H9 (cell line): Measurements from ENCODE around the gene GPC6. TPM values are rescaled to one million over a fixed set of nuclear protein-coding genes. Genes with fewer than 3 reads are reported as not detected.

Experiments used
- DNase-seq: peaks from one replicate; pipeline ENCODE4 v3.0.0-alpha.2; 2017
- H2AFZ ChIP-seq: one replicate; pipeline ENCODE4 v1.6.1; 2013; ENCODE audit warnings: mild to moderate bottlenecking, low read length, control low read depth, moderate library complexity
- H2AK5ac ChIP-seq: 2 replicates; pipeline ENCODE4 v1.6.1; 2013; ENCODE audit warnings: low read length, control low read depth, mixed read lengths; ENCODE audit not compliant: insufficient read length
- H2BK120ac ChIP-seq: one replicate; pipeline ENCODE4 v1.6.1; 2013; ENCODE audit warnings: low read depth, mild to moderate bottlenecking, low read length, control low read depth, inconsistent platforms; ENCODE audit not compliant: poor library complexity, severe bottlenecking
- H2BK12ac ChIP-seq: 2 replicates; pipeline ENCODE4 v1.6.1; 2013; ENCODE audit warnings: low read length, control low read depth, mixed read lengths, low read depth; ENCODE audit not compliant: insufficient read length
- H2BK15ac ChIP-seq: 2 replicates; pipeline ENCODE4 v1.6.1; 2013; ENCODE audit warnings: low read depth, low read length, control low read depth
- H2BK20ac ChIP-seq: one replicate; pipeline ENCODE4 v1.6.1; 2013; ENCODE audit warnings: low read depth, mild to moderate bottlenecking, low read length, control low read depth, inconsistent platforms; ENCODE audit not compliant: poor library complexity, severe bottlenecking
- H2BK5ac ChIP-seq: 2 replicates; pipeline ENCODE4 v1.6.1; 2013; ENCODE audit warnings: low read length, control low read depth, mixed read lengths; ENCODE audit not compliant: insufficient read length
- H3K14ac ChIP-seq: 2 replicates; pipeline ENCODE4 v1.6.1; 2013; ENCODE audit warnings: low read length, control low read depth; ENCODE audit not compliant: insufficient read depth
- H3K18ac ChIP-seq: 2 replicates; pipeline ENCODE4 v1.6.1; 2013; ENCODE audit warnings: low read depth, mild to moderate bottlenecking, mixed read lengths, low read length, control low read depth; ENCODE audit not compliant: insufficient read length
- H3K23ac ChIP-seq: 2 replicates; pipeline ENCODE4 v1.6.1; 2013; ENCODE audit warnings: low read length, control low read depth, mixed read lengths, low read depth; ENCODE audit not compliant: insufficient read length
- H3K23me2 ChIP-seq: 2 replicates; pipeline ENCODE4 v1.6.1; 2013; ENCODE audit warnings: low read depth, mild to moderate bottlenecking, mixed read lengths, low read length, control low read depth; ENCODE audit not compliant: insufficient read length, poor library complexity, severe bottlenecking
- H3K27ac ChIP-seq: 2 replicates; pipeline ENCODE4 v1.5.1; 2013; ENCODE audit warnings: low read length, control low read depth, mixed read lengths, low read depth; ENCODE audit not compliant: insufficient read length
- H3K27me3 ChIP-seq: 2 replicates; pipeline ENCODE4 v1.6.1; 2013; ENCODE audit warnings: low read length, control low read depth, inconsistent platforms; ENCODE audit not compliant: insufficient read depth
- H3K4ac ChIP-seq: 2 replicates; pipeline ENCODE4 v1.6.1; 2013; ENCODE audit warnings: low read depth, mild to moderate bottlenecking, control low read depth, inconsistent platforms, low read length, moderate library complexity
- H3K4me1 ChIP-seq: 2 replicates; pipeline ENCODE4 v1.6.1; 2013; ENCODE audit warnings: low read length, control low read depth, inconsistent platforms; ENCODE audit not compliant: insufficient read depth
- H3K4me2 ChIP-seq: 2 replicates; pipeline ENCODE4 v1.6.1; 2013; ENCODE audit warnings: low read length, control low read depth, mixed read lengths; ENCODE audit not compliant: insufficient read length, insufficient read depth
- H3K56ac ChIP-seq: 2 replicates; pipeline ENCODE4 v1.6.1; 2013; ENCODE audit warnings: low read depth, mild to moderate bottlenecking, mixed read lengths, low read length, control low read depth; ENCODE audit not compliant: insufficient read length
- H3K79me1 ChIP-seq: 2 replicates; pipeline ENCODE4 v1.6.1; 2013; ENCODE audit warnings: low read depth, mild to moderate bottlenecking, moderate library complexity, low read length, control low read depth, inconsistent platforms; ENCODE audit not compliant: insufficient read depth, poor library complexity, severe bottlenecking
- H3K79me2 ChIP-seq: 2 replicates; pipeline ENCODE4 v1.6.1; 2013; ENCODE audit warnings: low read length, control low read depth, inconsistent platforms; ENCODE audit not compliant: insufficient read depth
- H3K9ac ChIP-seq: 2 replicates; pipeline ENCODE4 v1.6.1; 2013; ENCODE audit warnings: low read length, control low read depth, mixed read lengths; ENCODE audit not compliant: insufficient read length; ENCODE audit errors: extremely low read depth
- H3K9me3 ChIP-seq: one replicate; pipeline ENCODE4 v1.6.1; 2013; ENCODE audit warnings: low read depth, low read length, inconsistent platforms; ENCODE audit not compliant: control insufficient read depth
- H3T11ph ChIP-seq: one replicate; pipeline ENCODE4 v1.6.1; 2013; ENCODE audit warnings: mild to moderate bottlenecking, low read length, control low read depth, inconsistent platforms
- H4K20me1 ChIP-seq: one replicate; pipeline ENCODE4 v1.6.1; 2013; ENCODE audit not compliant: control insufficient read depth, insufficient read length, insufficient read depth
- H4K5ac ChIP-seq: 2 replicates; pipeline ENCODE4 v1.6.1; 2013; ENCODE audit warnings: low read depth, mild to moderate bottlenecking, mixed read lengths, low read length, control low read depth; ENCODE audit not compliant: insufficient read length
- H4K8ac ChIP-seq: replicated peaks from 2 replicates; pipeline ENCODE4 v1.6.1; 2013; ENCODE audit warnings: low read length, control low read depth, mixed read lengths, low read depth; ENCODE audit not compliant: insufficient read length
- H4K91ac ChIP-seq: 2 replicates; pipeline ENCODE4 v1.6.1; 2013; ENCODE audit warnings: low read depth, mild to moderate bottlenecking, moderate library complexity, mixed read lengths, low read length, control low read depth; ENCODE audit not compliant: insufficient read length
- H3K27ac Mint-ChIP-seq, 3 experiments: 2 replicates in 2 of 3; 3 replicates in 1 of 3; pipeline ENCODE4 v1.8.0; 2020 to 2021; ENCODE audit warnings: mixed read lengths in 3 of 3, mild to moderate bottlenecking in 1 of 3, moderate library complexity in 1 of 3
- H3K27me3 Mint-ChIP-seq: 2 replicates; pipeline ENCODE4 v1.8.0; 2021; ENCODE audit warnings: low read depth, mild to moderate bottlenecking, moderate library complexity, mixed read lengths
- H3K36me3 Mint-ChIP-seq, 3 experiments: 2 replicates in 2 of 3; 3 replicates in 1 of 3; pipeline ENCODE4 v1.8.0; 2020 to 2021; ENCODE audit warnings: low read depth in 3 of 3, mixed read lengths in 3 of 3; ENCODE audit not compliant: insufficient read depth in 1 of 3
- H3K4me1 Mint-ChIP-seq, 2 experiments: 2 replicates each; pipeline ENCODE4 v1.8.0; 2020; ENCODE audit warnings: mixed read lengths in 2 of 2
- H3K4me3 Mint-ChIP-seq, 2 experiments: 2 replicates in 1 of 2; 3 replicates in 1 of 2; pipeline ENCODE4 v1.8.0; 2020 to 2021; ENCODE audit warnings: mild to moderate bottlenecking in 2 of 2, mixed read lengths in 2 of 2, moderate library complexity in 1 of 2
- H3K9me3 Mint-ChIP-seq, 2 experiments: 2 replicates in 1 of 2; 3 replicates in 1 of 2; pipeline ENCODE4 v1.8.0; 2020; ENCODE audit warnings: mild to moderate bottlenecking in 2 of 2, mixed read lengths in 2 of 2, moderate library complexity in 1 of 2
- WGBS: extraction: QIAGEN DNeasy Blood & Tissue Kit; methylation state at CpG from one replicate; pipeline ENCODE4 v1.1.7; 2013; ENCODE audit warnings: missing lambda C conversion rate, low lambda C conversion rate, mixed read lengths; ENCODE audit not compliant: insufficient read length; ENCODE audit errors: extremely low coverage; 5-methylcytosine and 5-hydroxymethylcytosine counted together
- total RNA-seq: library from RNA; stranded (reverse); gene quantifications from 2 replicates; pipeline ENCODE4 v1.2.1, GENCODE V29; 2021
- TF ChIP-seq, protein P1 (sequence below): fragments of 200-600 bp; sonication (generic); conservative IDR thresholded peaks from 3 replicates; pipeline ENCODE4 v1.8.0; 2021; ENCODE audit warnings: antibody characterized with exemption, mild to moderate bottlenecking

The GPC6 gene
- total RNA-seq, 1 experiment from 2014 or later, result 15.6 TPM

DNA sequence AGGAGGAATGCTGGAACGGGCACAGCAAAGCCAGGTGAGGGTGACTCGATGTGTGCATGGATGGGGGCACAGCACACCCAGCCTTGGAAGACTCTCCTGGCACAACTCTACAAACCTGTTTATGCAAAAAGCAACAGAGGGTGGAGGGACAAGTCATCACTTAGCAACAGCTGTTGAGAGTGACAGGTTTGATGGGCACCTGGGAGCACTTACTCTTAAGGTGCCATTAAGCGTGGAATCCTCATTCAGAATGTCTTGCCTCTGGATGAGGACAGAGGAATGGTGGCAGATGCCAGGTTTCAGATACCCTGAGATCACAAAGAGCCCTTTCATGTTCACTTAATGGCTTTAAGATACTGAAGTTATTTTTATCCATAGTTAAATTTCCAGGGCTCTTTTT is 1155.9 kb downstream of the GPC6 start:
- H2BK12ac ChIP-seq, result no peak overlapping the region
- no peaks in the 10 kb centered on the region for H3K79me2 ChIP-seq
- H3K9ac ChIP-seq, result no peak overlapping the region
- Mint-ChIP-seq H3K27me3 (peaks cover 3% of the 10 kb centered on the region; the same call in 1 of the 2 replicates), H3K36me3 (no peaks in the 10 kb centered on the region), H3K4me1 (peaks cover 10% of the 10 kb centered on the region in 2 experiments), H3K4me3 (no peak overlapping the region), H3K27ac (no peak overlapping the region; a peak in 1 of 7 replicates), H3K9me3 (peaks cover 2 to 3% of the 10 kb centered on the region in 2 experiments; a peak in 2 of 5 replicates)
- H2AK5ac ChIP-seq, result no peak overlapping the region
- H2BK20ac ChIP-seq, result no peak overlapping the region
- H2AFZ ChIP-seq, result no peak overlapping the region
- no peak overlapping the region for H3K23ac ChIP-seq
- no peaks in the 10 kb centered on the region for H4K20me1 ChIP-seq
- WGBS, result no CpG with 5 or more reads among the region's 3 CpGs
- no peak overlapping the region for H3K56ac ChIP-seq
- H3K23me2 ChIP-seq, result no peaks in the 10 kb centered on the region
- H3K27me3 ChIP-seq, result no peaks in the 10 kb centered on the region
- TF ChIP-seq, protein P1, sequence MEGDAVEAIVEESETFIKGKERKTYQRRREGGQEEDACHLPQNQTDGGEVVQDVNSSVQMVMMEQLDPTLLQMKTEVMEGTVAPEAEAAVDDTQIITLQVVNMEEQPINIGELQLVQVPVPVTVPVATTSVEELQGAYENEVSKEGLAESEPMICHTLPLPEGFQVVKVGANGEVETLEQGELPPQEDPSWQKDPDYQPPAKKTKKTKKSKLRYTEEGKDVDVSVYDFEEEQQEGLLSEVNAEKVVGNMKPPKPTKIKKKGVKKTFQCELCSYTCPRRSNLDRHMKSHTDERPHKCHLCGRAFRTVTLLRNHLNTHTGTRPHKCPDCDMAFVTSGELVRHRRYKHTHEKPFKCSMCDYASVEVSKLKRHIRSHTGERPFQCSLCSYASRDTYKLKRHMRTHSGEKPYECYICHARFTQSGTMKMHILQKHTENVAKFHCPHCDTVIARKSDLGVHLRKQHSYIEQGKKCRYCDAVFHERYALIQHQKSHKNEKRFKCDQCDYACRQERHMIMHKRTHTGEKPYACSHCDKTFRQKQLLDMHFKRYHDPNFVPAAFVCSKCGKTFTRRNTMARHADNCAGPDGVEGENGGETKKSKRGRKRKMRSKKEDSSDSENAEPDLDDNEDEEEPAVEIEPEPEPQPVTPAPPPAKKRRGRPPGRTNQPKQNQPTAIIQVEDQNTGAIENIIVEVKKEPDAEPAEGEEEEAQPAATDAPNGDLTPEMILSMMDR, result no peak
- H4K8ac ChIP-seq, result no peak overlapping the region
- no peaks in the 10 kb centered on the region for H3K79me1 ChIP-seq
- no peak overlapping the region for H3K18ac ChIP-seq
- H3K4ac ChIP-seq, result no peak overlapping the region
- no peak overlapping the region for H3K14ac ChIP-seq
- H3K4me2 ChIP-seq, result no peak overlapping the region
- no peak overlapping the region for H3T11ph ChIP-seq
- no peaks in the 10 kb centered on the region for H3K9me3 ChIP-seq
- no peak overlapping the region for H2BK120ac ChIP-seq
- H4K5ac ChIP-seq, result no peak overlapping the region
- no peak overlapping the region for H3K27ac ChIP-seq
- no peak for DNase-seq
- no peak overlapping the region for H2BK15ac ChIP-seq
- no peak overlapping the region for H4K91ac ChIP-seq
- no peaks in the 10 kb centered on the region; the same call in 1 of the 2 replicates for H3K4me1 ChIP-seq
- H2BK5ac ChIP-seq, result no peak overlapping the region
